Muscle layer of duodenum (tissue), 2 donors: ENCODE data around the gene RFNG.
A peak's percentile ranks its signal among the peaks of the same experiment; 100 is the strongest.

ENCODE experiments used
- H3K27ac ChIP-seq: one replicate; pipeline ENCODE4 v1.7.0; 2013; ENCODE audit warnings: mild to moderate bottlenecking, low read length
- H3K27me3 ChIP-seq: one replicate; pipeline ENCODE4 v1.7.0; 2013; ENCODE audit warnings: low read depth, mild to moderate bottlenecking, control low read depth, low read length
- H3K36me3 ChIP-seq, 2 donors: one replicate each; pipeline ENCODE4 v1.7.0; 2013; ENCODE audit warnings: low read length in 2 of 2, control low read depth in 1 of 2, mild to moderate bottlenecking in 1 of 2; ENCODE audit not compliant: insufficient read depth in 2 of 2, control insufficient read depth in 1 of 2
- H3K4me1 ChIP-seq, 2 donors: one replicate each; pipeline ENCODE4 v1.7.0; 2013; ENCODE audit warnings: low read length in 2 of 2, mild to moderate bottlenecking in 2 of 2, control low read depth in 1 of 2, moderate library complexity in 1 of 2; ENCODE audit not compliant: insufficient read depth in 2 of 2, control insufficient read depth in 1 of 2
- H3K4me3 ChIP-seq, 2 donors: one replicate each; pipeline ENCODE4 v1.7.0; 2013; ENCODE audit warnings: low read length in 2 of 2, low read depth in 1 of 2, mild to moderate bottlenecking in 1 of 2
- H3K9me3 ChIP-seq, 2 donors: one replicate each; pipeline ENCODE4 v1.7.0; 2013; ENCODE audit warnings: low read length in 2 of 2, control low read depth in 1 of 2, mild to moderate bottlenecking in 1 of 2; ENCODE audit not compliant: control insufficient read depth in 1 of 2
- donor health status: healthy.

Gene RFNG

DNA sequence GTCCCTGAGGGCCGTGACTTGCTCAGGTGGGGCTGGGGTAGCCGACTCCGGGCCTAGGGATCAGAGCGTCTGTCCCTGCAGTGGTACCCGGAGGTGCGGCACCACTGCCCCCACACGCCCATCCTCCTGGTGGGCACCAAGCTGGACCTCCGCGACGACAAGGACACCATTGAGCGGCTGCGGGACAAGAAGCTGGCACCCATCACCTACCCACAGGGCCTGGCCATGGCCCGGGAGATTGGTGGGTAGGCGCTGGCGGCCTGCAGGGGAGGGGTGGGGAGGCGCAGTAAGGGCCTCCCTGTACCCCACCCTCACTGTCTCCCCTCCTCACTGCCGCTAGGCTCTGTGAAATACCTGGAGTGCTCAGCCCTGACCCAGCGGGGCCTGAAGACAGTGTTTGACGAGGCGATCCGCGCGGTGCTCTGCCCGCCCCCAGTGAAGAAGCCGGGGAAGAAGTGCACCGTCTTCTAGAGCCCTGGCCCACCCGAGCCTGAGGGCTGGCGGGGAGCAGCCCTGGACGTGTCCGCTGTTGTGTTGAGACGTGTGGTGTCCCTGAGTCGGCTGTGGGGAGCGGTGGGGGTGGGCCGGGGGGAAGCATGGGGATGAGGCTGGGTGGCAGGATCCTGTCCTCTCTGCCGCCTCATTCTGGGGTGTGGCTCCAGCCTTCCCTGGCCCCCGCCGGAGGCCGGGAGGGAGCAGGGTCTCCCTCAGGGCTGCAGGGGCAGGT lies 18.1 kb downstream of the RFNG start:
- H3K36me3 ChIP-seq, result peaks cover 0 to 4% of the 10 kb centered on the region in 2 donors
- H3K27me3 ChIP-seq, result no peaks in the 10 kb centered on the region
- H3K27ac ChIP-seq, result no peak overlapping the region
- no peak overlapping the region for H3K4me3 ChIP-seq
- H3K4me1 ChIP-seq, result peaks cover 8 to 36% of the 10 kb centered on the region in 2 donors
- no peaks in the 10 kb centered on the region for H3K9me3 ChIP-seq

DNA sequence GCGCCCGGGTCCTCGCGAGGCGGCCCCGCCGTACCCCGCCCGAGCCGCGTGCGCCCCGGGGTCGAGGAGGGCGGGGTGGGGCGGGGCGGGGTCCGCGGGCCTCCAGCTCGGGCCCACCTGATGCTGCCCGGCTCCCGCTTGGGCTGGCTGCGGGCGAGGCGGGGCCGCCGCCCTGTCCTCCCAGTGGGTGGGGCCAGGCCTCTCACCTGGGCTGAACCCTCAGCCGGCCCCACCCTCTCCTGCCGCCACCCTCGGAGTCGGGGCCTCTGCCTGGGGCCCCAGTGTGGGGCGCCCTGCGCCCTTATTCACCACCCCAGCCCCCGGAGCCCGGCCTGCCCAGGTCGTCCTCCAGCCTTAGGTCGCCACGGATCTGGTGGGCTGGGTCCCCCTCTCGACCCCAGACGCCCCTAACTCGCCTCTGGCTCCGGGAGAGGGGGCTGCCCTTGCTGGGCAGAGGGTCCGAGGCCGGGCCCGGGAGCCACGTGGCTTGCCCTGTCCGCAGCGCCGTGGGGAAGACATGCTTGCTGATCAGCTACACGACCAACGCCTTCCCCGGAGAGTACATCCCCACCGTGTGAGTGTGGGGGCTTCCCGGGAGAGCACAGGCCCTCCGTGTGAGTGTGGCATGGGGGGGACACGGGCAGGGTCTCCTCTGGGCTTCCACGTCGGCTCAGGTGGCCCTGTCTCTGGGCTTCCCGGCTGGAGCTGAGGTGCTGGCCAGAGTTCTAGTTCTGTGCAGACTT lies 19.6 kb downstream of the RFNG start:
- H3K27ac ChIP-seq, result no peak overlapping the region
- peaks cover 0 to 11% of the 10 kb centered on the region in 2 donors for H3K36me3 ChIP-seq
- no peaks in the 10 kb centered on the region for H3K9me3 ChIP-seq
- H3K4me1 ChIP-seq, result peaks cover 4 to 32% of the 10 kb centered on the region in 2 donors
- peak overlapping the region in 1 of 2 donors; percentile 42 for H3K4me3 ChIP-seq
- H3K27me3 ChIP-seq, result no peaks in the 10 kb centered on the region

DNA sequence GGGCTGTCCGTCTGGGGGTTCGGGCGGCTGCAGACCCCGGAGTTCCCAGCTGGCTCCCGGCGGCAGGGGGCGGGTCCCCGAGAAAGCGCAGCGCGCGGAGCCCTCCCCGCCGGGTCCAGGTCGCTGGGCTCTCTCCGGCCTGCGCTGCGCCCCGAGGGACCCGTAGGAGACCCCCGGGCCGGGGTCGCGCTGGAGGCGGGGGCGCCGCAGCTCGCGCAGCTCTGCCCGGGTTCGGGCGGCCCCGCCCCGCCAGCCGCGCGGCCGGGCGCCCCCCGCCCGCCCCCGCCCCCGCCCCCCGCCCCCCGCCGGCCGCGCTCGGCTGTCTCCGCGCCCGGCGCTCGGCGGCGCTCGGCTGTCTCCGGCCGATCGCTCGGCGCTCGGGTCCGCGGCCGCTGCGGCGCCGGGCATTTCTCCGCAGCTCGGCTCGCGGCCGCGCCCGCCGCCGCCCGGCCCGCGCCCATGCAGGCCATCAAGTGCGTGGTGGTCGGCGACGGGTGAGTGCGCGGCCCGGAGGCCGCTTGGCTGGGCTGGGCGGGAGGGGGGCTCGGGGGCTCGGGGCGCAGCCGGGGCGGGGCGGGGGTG lies 20.2 kb downstream of the RFNG start, which contains the start of gene RAC3:
TSS of gene RAC3 (plus strand) at position 376 of the 582 bp plus-strand sequence. CDS start at position 460, 84 bp downstream.
- Histone ChIP-seq H3K4me1 (peaks cover under 1 to 26% of the 10 kb centered on the region in 2 donors), H3K27me3 (no peaks in the 10 kb centered on the region), H3K9me3 (no peaks in the 10 kb centered on the region), H3K36me3 (peaks cover 0 to 11% of the 10 kb centered on the region in 2 donors), H3K27ac (no peak within 1 kb of the TSS), H3K4me3 (peak within 1 kb of the TSS; percentile 26 to 66)

DNA sequence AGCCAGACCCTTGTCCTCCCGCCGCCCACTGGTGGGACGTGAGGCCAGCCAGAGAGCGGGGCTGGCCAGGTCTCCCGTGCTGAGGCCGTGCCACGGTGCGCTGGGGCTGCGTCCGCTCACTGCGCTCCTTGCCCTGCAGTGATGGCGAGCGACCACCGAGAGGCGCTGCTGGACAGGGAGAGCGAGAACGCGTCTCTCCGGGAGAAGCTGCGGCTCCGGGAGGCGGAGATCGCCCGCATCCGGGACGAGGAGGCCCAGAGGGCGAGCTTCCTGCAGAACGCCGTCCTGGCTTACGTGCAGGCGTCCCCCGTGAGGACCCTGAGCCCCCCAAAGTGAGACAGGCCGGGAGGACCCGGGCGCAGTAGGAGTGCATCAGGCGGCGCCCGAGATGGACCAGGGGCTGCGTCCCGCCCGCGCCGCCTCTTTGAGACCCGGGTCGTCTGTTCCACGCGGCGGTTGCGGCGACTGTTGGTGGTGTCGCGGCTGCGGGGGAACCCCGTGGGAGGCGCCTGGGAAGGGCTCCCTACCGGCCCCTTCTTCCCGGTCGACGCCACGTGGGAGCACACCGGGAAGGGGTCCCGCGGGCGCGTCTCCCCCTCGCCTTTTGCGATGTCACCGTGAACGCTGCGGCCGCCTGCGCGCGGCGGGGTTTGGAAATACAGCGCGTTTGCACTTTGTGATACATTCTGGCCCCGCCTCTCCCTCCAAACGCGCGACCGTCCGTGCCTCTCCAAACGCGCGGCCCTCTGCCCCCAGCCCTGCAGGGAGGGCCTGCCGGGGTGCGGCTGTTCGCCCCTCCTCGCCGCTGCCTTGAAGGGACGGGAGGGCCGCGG lies 20.9 kb downstream of the RFNG start:
- peaks cover 0 to 11% of the 10 kb centered on the region in 2 donors for H3K36me3 ChIP-seq
- peaks cover 0 to 20% of the 10 kb centered on the region in 2 donors for H3K4me1 ChIP-seq
- H3K9me3 ChIP-seq, result no peaks in the 10 kb centered on the region
- peak overlapping the region; percentile 26 to 66 for H3K4me3 ChIP-seq
- no peaks in the 10 kb centered on the region for H3K27me3 ChIP-seq
- no peak overlapping the region for H3K27ac ChIP-seq

DNA sequence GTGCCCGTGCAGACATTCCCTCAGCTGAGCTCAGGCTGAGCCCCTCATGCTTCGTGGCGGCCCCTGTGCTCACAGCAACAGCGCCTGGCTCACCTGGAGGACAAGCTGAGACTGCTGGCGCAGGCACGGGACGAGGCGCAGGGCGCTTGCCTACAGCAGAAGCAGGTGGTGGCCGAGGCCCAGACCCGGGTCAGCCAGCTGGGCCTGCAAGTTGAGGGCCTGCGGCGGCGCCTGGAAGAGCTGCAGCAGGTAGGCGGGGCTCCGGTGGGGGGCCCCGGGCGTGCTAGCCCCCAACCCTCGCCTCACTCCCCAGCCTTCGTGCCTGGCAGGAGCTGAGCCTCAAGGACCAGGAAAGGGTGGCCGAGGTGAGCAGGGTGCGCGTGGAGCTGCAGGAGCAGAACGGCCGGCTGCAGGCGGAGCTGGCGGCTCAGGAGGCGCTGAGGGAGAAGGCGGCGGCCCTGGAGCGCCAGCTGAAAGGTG lies 21.6 kb downstream of the RFNG start:
- Histone ChIP-seq H3K9me3 (no peaks in the 10 kb centered on the region), H3K4me1 (peaks cover 0 to 20% of the 10 kb centered on the region in 2 donors), H3K27ac (no peak overlapping the region), H3K27me3 (no peaks in the 10 kb centered on the region), H3K36me3 (peaks cover 0 to 11% of the 10 kb centered on the region in 2 donors), H3K4me3 (peak overlapping the region in 1 of 2 donors; percentile 66)

DNA sequence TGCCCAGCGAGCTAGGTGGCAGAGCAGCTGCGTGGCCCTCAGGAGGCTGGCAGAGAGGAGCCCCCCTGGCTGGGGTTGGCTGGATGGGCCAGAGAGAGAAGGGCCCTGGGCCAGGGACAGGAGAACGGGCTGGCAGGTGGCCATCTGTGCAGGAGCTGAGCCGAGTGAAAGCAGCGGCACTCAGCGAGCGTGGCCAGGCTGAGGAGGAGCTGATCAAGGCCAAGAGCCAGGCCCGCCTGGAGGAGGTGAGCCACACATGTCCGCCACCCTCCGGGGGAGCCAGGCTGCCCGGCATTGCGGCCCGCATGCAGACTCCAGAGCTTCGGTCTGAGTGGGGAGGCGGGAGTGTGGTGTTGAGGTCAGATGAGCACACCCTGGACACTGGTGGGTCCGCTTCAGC lies 22.2 kb downstream of the RFNG start:
- Histone ChIP-seq H3K27ac (no peak overlapping the region), H3K4me1 (peaks cover 1 to 22% of the 10 kb centered on the region in 2 donors), H3K27me3 (no peaks in the 10 kb centered on the region), H3K36me3 (peaks cover 0 to 11% of the 10 kb centered on the region in 2 donors), H3K9me3 (no peaks in the 10 kb centered on the region), H3K4me3 (no peak overlapping the region)

DNA sequence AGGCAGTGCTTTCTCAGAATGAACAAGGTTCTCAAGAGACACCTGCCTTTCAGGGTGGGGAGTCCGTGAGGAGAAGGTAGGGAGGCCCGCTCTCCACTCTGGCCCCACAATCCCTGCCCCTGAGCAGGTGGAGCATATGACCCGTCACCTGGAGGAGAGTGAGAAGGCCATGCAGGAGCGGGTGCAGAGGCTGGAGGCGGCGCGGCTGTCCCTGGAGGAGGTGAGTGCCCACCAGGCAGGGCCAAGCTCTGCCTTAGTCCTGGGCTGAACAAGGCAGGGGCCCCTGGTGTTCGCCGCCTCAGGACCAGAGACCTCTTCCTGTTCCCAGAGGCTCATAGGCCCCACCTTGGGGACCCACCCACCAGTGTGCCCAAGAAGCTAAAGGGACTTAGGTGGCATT lies 22.6 kb downstream of the RFNG start:
- Histone ChIP-seq H3K36me3 (peaks cover 0 to 11% of the 10 kb centered on the region in 2 donors), H3K27ac (no peak overlapping the region), H3K9me3 (no peaks in the 10 kb centered on the region), H3K4me1 (peaks cover 5 to 27% of the 10 kb centered on the region in 2 donors), H3K27me3 (no peaks in the 10 kb centered on the region), H3K4me3 (no peak overlapping the region)

DNA sequence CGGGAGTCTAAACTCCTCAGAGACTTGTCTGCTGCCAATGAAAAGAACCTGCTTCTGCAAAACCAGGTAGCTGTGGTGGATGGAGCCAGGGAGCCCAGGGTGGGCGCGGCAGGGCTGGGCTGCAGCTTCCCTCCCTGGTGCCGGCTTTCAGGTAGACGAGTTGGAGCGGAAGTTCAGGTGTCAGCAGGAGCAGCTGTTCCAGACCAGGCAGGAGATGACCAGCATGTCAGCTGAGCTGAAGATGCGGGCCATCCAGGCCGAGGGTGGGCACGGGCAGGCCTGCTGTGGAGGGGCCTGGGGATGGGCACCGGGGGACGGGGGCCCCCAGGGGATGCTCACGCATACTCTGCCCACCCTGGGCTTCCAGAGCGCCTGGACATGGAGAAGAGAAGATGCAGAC lies 23.4 kb downstream of the RFNG start:
- H3K27ac ChIP-seq, result no peak overlapping the region
- no peak overlapping the region for H3K4me3 ChIP-seq
- H3K36me3 ChIP-seq, result peaks cover 0 to 11% of the 10 kb centered on the region in 2 donors
- H3K4me1 ChIP-seq, result peaks cover 7 to 33% of the 10 kb centered on the region in 2 donors
- H3K27me3 ChIP-seq, result no peaks in the 10 kb centered on the region
- no peaks in the 10 kb centered on the region for H3K9me3 ChIP-seq

DNA sequence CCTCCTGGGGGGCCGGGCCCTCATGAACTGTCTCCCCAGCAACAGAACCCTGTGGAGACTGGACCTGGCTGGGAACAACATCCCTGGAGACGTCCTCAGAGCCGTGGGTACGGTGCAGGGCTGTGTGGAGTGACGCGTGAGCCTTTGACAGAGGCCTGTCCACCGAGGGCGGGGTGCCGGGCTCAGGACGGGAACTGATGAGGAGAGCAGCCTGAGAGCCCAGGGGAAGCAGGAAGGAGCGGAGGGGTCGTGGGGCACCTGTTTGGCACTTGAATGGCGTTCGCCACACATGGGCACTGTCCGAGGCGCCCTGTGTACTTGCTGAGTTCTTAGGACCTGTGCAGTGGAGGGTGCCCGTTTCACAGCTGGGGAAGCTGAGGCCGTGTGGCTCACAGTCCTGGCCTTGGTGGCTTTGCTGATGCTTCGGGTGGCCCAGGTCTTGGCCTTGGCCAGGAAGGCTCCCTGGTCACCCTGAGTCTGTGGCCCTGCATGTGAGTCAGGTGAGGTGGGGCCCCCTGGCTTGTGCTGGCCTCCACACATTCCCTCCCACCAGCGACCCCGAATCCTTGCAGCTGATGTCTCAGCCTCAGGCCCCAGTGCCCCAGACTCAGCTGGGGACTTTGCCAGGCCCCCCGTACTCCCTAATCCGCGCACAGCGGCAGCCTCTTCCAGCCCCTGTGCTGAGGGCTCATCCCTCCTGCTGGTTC lies 26.1 kb downstream of the RFNG start:
- no peaks in the 10 kb centered on the region for H3K27me3 ChIP-seq
- H3K27ac ChIP-seq, result no peak overlapping the region
- H3K4me1 ChIP-seq, result peaks cover 12 to 35% of the 10 kb centered on the region in 2 donors
- no peaks in the 10 kb centered on the region for H3K9me3 ChIP-seq
- no peak overlapping the region for H3K4me3 ChIP-seq
- peaks cover 0 to 11% of the 10 kb centered on the region in 2 donors for H3K36me3 ChIP-seq

DNA sequence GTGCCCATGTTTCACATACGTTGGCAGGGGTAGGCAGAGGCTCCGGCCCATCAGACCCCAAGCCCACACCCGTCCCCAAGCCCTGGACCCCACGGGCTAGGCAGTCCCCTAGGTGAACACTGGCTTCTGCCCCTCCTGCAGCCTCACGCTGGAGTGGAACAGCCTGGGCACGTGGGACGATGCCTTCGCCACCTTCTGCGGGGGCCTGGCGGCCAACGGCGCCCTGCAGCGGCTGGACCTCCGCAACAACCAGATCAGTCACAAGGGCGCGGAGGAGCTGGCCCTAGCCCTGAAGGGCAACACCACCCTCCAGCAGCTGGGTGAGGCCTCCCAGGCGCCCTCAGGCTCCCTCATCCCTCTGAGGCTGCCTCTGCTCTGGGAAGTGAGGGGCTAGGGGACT lies 26.8 kb downstream of the RFNG start:
- Histone ChIP-seq H3K36me3 (peaks cover 0 to 11% of the 10 kb centered on the region in 2 donors), H3K9me3 (no peaks in the 10 kb centered on the region), H3K4me3 (no peak overlapping the region), H3K27ac (no peak overlapping the region), H3K27me3 (no peaks in the 10 kb centered on the region), H3K4me1 (peaks cover 12 to 29% of the 10 kb centered on the region in 2 donors)
